ENCODE measurements around the gene CCND2.

GRCh38 chr12:4307593-4308333 lies 34.2 kb downstream of the CCND2 start:
- TF ChIP-seq CTCF (conservative IDR thresholded peaks at IDR 0.05), result peak; percentile 90
- TF ChIP-seq ZFX (IDR thresholded peaks at IDR 0.05), result no peak

Data from C4-2B (cell line).